Stimulated activated CD4-positive, alpha-beta T cell treated with anti-CD3 and anti-CD28 coated beads, Interleukin-1b, Interleukin-23, amount 100 ng/mL, for 4 hours (primary cell): ENCODE data around the gene EPHB6.

Source experiments
- DNase-seq, 2 donors: peaks; one replicate each; pipeline ENCODE4 v3.0.0-alpha.2; 2020; ENCODE audit warnings: low read depth in 2 of 2

Gene EPHB6

GRCh38 chr7:142896151-142896550 lies 41.3 kb downstream of the EPHB6 start:
- no peak for DNase-seq

- no peak for DNase-seq
Measured at GRCh38 chr7:142896741-142897379, 42.0 kb downstream of the EPHB6 start.

GRCh38 chr7:142897691-142898090 lies 42.8 kb downstream of the EPHB6 start:
- DNase-seq = no peak

GRCh38 chr7:142898377-142899170 lies 43.7 kb downstream of the EPHB6 start:
- DNase-seq = no peak

- DNase-seq = no peak
Measured at GRCh38 chr7:142899661-142900060, 44.8 kb downstream of the EPHB6 start.

GRCh38 chr7:142901426-142902259 lies 46.8 kb downstream of the EPHB6 start:
- DNase-seq = no peak

- no peak for DNase-seq
Measured at GRCh38 chr7:142904128-142904527, 49.3 kb downstream of the EPHB6 start.

GRCh38 chr7:142905759-142906158 lies 50.9 kb downstream of the EPHB6 start:
- DNase-seq = no peak

- DNase-seq = no peak
Measured at GRCh38 chr7:142906643-142907042, 51.8 kb downstream of the EPHB6 start.

- DNase-seq = no peak
Measured at GRCh38 chr7:142908290-142908689, 53.4 kb downstream of the EPHB6 start.

GRCh38 chr7:142908921-142909890 lies 54.3 kb downstream of the EPHB6 start:
- DNase-seq = no peak

GRCh38 chr7:142910031-142910433 lies 55.2 kb downstream of the EPHB6 start:
- no peak for DNase-seq

GRCh38 chr7:142910481-142910880 lies 55.6 kb downstream of the EPHB6 start:
- no peak for DNase-seq

GRCh38 chr7:142913051-142913450 lies 58.2 kb downstream of the EPHB6 start:
- DNase-seq = no peak

GRCh38 chr7:142913566-142913965 lies 58.7 kb downstream of the EPHB6 start:
- no peak for DNase-seq

GRCh38 chr7:142914121-142914520 lies 59.2 kb downstream of the EPHB6 start:
- DNase-seq = no peak

GRCh38 chr7:142915315-142915714 lies 60.4 kb downstream of the EPHB6 start:
- no peak for DNase-seq

- DNase-seq = no peak
Measured at GRCh38 chr7:142916508-142916907, 61.6 kb downstream of the EPHB6 start.

GRCh38 chr7:142917447-142917846 lies 62.6 kb downstream of the EPHB6 start:
- DNase-seq = no peak

- no peak for DNase-seq
Measured at GRCh38 chr7:142918901-142919300, 64.0 kb downstream of the EPHB6 start.

- DNase-seq = no peak
Measured at GRCh38 chr7:142919656-142920055, 64.8 kb downstream of the EPHB6 start.
